Activated naive CD4-positive, alpha-beta T cell treated with anti-CD3 and anti-CD28 coated beads for 36 hours (primary cell): ENCODE results near the gene C16orf89. TPM values are rescaled to one million over a fixed set of nuclear protein-coding genes. Genes with fewer than 3 reads are reported as not detected.
"Not testable (repeated sequence)": the region's sequence is repeated elsewhere in the genome, so short reads cannot be mapped to it uniquely, and the experiment has no call there.

ENCODE experiments used
- CTCF ChIA-PET: fragments of 350-600 bp; sonication (Branson Sonifier 250); formaldehyde crosslinking; loops from one replicate; lab custom pipeline; 2021; ENCODE audit warnings: antibody characterized with exemption; lab: Charles Lee
- DNase-seq: peaks from one replicate; pipeline ENCODE4 v3.0.0-alpha.2; 2020
- H3K27ac Mint-ChIP-seq: one replicate; pipeline ENCODE4 v1.8.0; 2021; ENCODE audit warnings: mild to moderate bottlenecking, mixed read lengths
- H3K27me3 Mint-ChIP-seq: one replicate; pipeline ENCODE4 v1.8.0; 2021; ENCODE audit warnings: low read depth, mixed read lengths
- H3K36me3 Mint-ChIP-seq: one replicate; pipeline ENCODE4 v1.8.0; 2021; ENCODE audit warnings: low read depth, mixed read lengths
- H3K4me1 Mint-ChIP-seq: one replicate; pipeline ENCODE4 v1.8.0; 2021; ENCODE audit warnings: low read depth, mixed read lengths
- H3K4me3 Mint-ChIP-seq: one replicate; pipeline ENCODE4 v1.8.0; 2021; ENCODE audit warnings: mild to moderate bottlenecking, moderate library complexity, mixed read lengths
- H3K9me3 Mint-ChIP-seq: one replicate; pipeline ENCODE4 v1.8.0; 2021; ENCODE audit warnings: mixed read lengths
- intact Hi-C: fragments of 100-400 bp; cut with micrococcal nuclease; formaldehyde crosslinking; loops from one replicate; pipeline ENCODE4 v1.15.1; 2023
- total RNA-seq, 2 experiments: library from RNA; stranded (reverse); gene quantifications; one replicate each; pipeline ENCODE4 v1.2.3, GENCODE V29; 2021

C16orf89 gene
- total RNA-seq, 2 experiments from 2014 or later: not detected

DNA sequence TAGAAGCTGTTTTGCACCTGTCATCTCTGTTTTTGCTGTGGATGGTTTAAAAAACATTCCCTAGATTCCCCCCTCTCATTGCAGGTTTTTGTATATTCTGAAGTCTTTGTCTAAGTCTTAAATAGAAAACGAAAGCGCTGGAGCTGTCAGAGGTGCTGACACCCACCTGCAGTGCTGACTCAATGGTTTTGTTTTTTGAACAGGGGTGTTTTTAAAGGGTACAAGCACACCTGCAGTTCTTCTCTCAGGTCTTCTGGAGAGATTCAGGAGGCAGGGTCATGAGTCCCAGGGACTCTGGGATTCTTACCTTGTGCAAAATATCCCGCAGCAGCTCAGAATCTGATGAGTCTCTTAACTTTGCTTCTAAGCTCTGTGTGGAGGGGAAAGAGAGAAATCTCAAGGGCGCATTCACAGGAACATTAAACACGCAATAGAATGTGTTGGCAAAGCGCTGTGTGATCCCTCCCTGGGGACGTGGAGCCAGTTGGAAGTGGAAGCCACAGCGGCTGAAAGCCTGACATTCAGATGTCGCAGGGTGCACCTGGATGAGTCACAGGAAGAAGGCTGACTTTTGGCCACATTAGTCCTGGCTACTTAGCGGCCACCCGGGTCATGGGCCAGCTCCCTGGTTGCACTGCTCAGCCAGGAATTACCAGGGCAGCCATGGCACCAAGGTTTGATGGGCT, 29.5 kb upstream of the C16orf89 start:
- H3K27me3 Mint-ChIP-seq, H3K4me3 Mint-ChIP-seq, H3K9me3 Mint-ChIP-seq, CTCF ChIA-PET, H3K27ac Mint-ChIP-seq, H3K36me3 Mint-ChIP-seq: not testable (repeated sequence)
- peaks cover 28% of the 10 kb centered on the region for H3K4me1 Mint-ChIP-seq
- peak; percentile 40 for DNase-seq
- intact Hi-C loops: loop anchor here (10.0 kb wide), 1 partner anchor 560 kb away; the partner anchor contains the start of gene CDIP1

DNA sequence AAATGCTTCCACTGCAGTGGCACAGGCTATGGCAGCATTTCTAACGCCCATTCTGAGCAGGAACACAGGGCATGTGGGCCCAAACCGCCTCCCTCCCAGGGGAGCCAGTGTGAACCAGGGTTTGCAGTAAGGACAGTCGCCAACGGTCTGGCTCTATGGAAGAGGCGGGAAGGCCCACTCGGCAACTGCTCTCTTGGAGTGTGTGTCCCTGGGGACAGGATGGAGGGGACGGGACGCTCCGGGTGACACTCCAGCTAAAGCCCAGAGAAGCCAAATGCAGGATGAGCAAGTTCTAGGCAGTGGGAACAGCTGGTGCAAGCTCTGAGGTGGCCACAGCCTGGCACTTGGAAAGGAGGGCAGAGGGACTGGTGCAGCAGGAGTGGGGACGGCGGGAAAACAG, 28.0 kb upstream of the C16orf89 start:
- H3K27me3 Mint-ChIP-seq, H3K4me3 Mint-ChIP-seq, H3K9me3 Mint-ChIP-seq, DNase-seq, H3K27ac Mint-ChIP-seq, CTCF ChIA-PET, H3K36me3 Mint-ChIP-seq: not testable (repeated sequence)
- intact Hi-C loops: loop anchor here (10.0 kb wide), 1 partner anchor 559 kb away; the partner anchor contains the start of gene CDIP1
- H3K4me1 Mint-ChIP-seq: peaks cover 25% of the 10 kb centered on the region

DNA sequence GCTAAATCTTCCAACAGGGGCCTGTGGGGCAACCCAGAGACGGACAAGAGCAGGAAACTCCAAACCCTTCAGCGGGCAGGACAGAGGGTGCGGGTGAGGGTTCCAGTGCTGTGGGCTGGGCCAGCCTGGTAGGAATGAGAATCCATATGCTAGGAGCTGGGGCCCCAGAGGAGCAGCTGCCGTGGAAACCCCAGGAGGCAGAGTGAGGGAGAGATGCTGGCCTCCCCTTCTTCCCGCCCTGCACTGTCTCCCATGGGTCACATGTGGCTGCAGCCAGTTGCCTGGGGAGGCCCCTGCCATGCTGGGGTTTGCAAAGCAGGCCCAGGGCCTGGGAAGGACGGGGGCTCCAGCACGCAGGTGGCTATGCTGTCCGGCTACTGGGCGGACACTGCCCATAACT, 27.3 kb upstream of the C16orf89 start:
- not testable (repeated sequence) for DNase-seq, H3K9me3 Mint-ChIP-seq, H3K27me3 Mint-ChIP-seq, H3K4me3 Mint-ChIP-seq, H3K36me3 Mint-ChIP-seq, H3K27ac Mint-ChIP-seq
- H3K4me1 Mint-ChIP-seq: peaks cover 25% of the 10 kb centered on the region
- CTCF ChIA-PET: interaction anchor here (0.7 to 1.5 kb wide), 3 partner anchors 21 to 37 kb away, joined by 3 to 4 read pairs (median 3); partner anchors contain the start of gene ALG1
- intact Hi-C loops: loop anchor here (10.0 kb wide), 1 partner anchor 558 kb away; the partner anchor contains the start of gene CDIP1

DNA sequence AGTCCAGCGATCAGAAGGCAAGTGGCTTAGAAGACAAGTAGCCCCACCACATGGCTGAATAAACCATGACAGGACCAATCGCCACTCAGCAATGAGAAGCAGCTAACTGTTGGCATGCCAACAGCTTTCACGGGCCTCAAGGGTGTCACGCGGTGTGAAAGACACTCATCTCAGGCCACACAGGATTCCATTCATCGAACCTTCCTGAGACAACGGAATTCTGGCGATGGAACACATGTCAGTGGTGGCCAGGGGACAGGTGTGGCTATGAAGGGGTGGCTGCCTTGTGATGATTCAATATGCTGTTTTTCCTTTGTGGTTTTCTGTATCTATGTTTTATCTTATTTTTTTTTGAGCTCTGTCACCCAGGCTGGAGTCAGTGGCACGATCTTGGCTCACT, 24.8 kb upstream of the C16orf89 start:
- peaks cover 11% of the 10 kb centered on the region for H3K4me1 Mint-ChIP-seq
- not testable (repeated sequence) for DNase-seq, H3K4me3 Mint-ChIP-seq, H3K9me3 Mint-ChIP-seq, H3K27me3 Mint-ChIP-seq, H3K27ac Mint-ChIP-seq
- intact Hi-C loops: loop anchor here (10.0 kb wide), 1 partner anchor 556 kb away; the partner anchor contains the start of gene CDIP1
- peaks cover 12% of the 10 kb centered on the region for H3K36me3 Mint-ChIP-seq
- CTCF ChIA-PET: interaction anchor here (0.7 kb wide), 1 partner anchor 42 kb away, joined by 3 read pairs; no protein-coding TSS in a partner anchor

DNA sequence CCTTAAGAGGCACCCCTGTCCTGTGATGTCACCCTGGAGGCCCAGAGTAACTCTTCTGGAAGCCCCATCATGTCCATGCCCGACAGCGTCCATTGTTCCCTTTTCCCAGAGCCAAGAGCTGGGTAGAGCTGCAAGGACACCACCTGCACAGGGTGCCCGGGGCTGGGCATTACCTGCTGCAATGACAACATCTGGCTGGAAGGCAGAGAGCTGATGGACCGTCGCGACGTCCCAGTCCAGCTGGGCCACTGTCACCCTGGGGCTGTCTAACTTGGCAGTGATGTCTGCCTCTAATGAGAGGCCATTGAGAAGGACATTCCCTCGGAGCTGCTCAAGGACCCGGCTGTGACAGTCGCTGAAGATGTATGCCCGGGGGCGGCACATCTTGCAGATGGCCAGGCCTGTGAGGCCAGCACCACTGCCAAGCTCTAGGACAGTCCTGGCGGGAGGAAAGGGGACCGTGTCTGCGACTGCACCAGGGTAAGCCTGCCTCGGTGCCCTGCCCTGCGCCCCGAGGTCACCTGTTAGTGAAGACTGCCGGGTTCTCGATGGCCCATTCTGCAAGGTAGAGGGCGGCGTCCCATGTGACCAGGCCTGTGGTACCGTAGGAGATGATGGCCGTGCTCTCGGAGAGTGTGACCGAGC, 24.3 kb upstream of the C16orf89 start:
- H3K9me3 Mint-ChIP-seq, H3K27me3 Mint-ChIP-seq, H3K27ac Mint-ChIP-seq, DNase-seq, H3K4me3 Mint-ChIP-seq, H3K4me1 Mint-ChIP-seq: not testable (repeated sequence)
- CTCF ChIA-PET: interaction anchor here (0.7 kb wide), 1 partner anchor 42 kb away, joined by 3 read pairs; no protein-coding TSS in a partner anchor
- intact Hi-C loops: loop anchor here (10.0 kb wide), 1 partner anchor 555 kb away; the partner anchor contains the start of gene CDIP1
- H3K36me3 Mint-ChIP-seq: peaks cover 13% of the 10 kb centered on the region

DNA sequence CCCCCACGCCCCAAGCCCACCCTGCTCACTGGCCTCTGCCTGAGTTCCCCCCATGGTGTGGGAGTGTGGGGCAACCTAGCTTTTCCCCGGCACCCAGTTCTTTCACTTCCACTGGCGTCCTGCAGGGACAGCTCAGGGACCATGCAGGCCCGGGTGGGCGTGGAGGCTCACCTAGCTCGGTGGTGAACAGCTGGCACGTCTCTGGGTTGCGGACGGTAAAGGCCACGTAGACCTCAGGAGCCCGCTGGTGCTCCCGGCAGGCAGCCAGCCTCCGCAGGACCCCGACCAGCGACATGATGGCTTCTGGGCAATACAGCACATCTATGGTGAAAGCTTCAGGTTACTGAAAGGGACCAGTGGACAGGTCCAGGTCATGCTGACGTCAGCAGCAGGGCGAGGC, 23.2 kb upstream of the C16orf89 start:
- DNase-seq, intact Hi-C loops, H3K4me1 Mint-ChIP-seq, CTCF ChIA-PET, H3K27me3 Mint-ChIP-seq, H3K27ac Mint-ChIP-seq, H3K9me3 Mint-ChIP-seq, H3K4me3 Mint-ChIP-seq: not testable (repeated sequence)
- peaks cover 20% of the 10 kb centered on the region for H3K36me3 Mint-ChIP-seq

DNA sequence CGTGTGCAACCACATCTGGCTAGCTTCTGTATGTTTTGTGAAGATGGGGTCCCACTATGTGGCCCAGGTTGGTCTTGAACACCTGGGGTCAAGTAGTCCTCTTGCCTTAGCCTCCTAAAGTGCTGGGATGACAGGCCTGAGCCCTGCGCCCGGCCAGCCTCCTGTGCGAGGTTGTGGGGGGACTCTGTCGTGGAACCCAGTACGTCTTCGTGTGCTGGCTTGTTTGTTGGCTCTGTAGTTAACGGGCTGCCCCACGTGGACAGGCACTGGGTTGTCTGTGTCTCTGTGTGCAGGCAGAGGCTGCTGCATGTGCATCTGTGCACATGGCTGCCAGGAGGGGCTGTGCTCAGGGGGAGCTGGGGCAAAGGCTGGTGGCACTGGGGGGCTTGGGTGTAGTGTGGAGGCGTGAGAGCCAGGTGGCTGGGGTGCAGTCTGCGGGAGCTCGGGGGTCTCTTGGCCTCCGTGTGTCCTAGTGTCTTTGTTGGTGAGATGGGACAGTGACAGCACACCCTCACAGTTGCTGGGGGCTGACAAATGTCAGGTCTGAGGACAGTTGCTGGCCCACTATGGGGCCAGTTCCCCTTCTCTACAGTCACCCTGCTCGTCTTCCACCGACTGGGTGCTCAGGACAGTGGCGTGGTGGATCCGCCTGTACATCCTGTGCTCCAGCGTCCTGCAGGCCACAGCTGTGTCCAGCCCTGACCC, 22.5 kb upstream of the C16orf89 start:
- intact Hi-C loops, H3K27ac Mint-ChIP-seq, H3K4me3 Mint-ChIP-seq, H3K9me3 Mint-ChIP-seq, H3K27me3 Mint-ChIP-seq, CTCF ChIA-PET, H3K4me1 Mint-ChIP-seq, DNase-seq: not testable (repeated sequence)
- peaks cover 22% of the 10 kb centered on the region for H3K36me3 Mint-ChIP-seq

DNA sequence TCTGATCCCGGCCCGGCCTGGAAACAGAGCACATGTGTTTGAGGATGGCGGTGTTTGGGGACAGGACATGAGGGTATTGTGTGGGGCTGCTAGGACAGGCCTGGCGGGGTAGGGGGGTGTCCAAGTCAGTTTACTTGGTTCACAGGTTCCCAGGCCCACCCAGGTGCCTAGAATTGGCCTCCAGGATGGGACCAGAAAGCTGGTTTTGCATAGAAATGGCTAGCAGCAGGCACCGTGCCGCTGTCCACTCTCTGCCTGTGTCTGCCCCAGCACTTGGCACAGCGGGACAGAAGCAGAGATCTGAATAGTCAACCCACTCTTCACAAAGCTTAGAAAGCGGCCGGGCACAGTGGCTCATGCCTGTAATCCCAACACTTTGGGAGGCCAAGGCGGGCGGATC, 20.0 kb upstream of the C16orf89 start:
- H3K27ac Mint-ChIP-seq, intact Hi-C loops, H3K4me3 Mint-ChIP-seq, H3K27me3 Mint-ChIP-seq, H3K9me3 Mint-ChIP-seq, DNase-seq, H3K4me1 Mint-ChIP-seq: not testable (repeated sequence)
- CTCF ChIA-PET: interaction anchor here (0.7 to 1.5 kb wide), 4 partner anchors 10 to 54 kb away, joined by 3 to 7 read pairs (median 4); no protein-coding TSS in a partner anchor
- H3K36me3 Mint-ChIP-seq: peaks cover 18% of the 10 kb centered on the region

DNA sequence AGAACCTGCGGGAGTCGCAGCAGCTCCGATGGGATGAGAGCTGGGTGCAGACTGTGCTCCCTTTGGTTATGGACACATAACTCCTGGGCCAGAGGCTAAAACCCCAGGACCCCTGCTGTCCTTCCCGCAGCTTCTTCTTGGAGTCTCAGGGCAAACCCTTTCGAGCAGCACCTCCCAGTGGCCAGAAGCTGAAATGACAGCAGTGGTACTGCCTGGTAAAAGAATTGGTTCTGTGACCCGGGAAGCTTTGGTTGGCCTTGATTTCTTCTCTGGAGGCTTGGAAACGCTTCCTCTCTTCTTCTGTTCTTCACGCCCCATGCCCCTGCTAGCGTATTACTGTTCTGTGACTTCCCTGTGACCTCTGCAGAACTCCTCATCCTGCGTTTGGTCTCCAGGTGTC, 19.0 kb upstream of the C16orf89 start:
- intact Hi-C loops, H3K4me3 Mint-ChIP-seq, H3K9me3 Mint-ChIP-seq, H3K27ac Mint-ChIP-seq, H3K4me1 Mint-ChIP-seq, H3K27me3 Mint-ChIP-seq: not testable (repeated sequence)
- DNase-seq: peak; percentile 66
- peaks cover 17% of the 10 kb centered on the region for H3K36me3 Mint-ChIP-seq
- CTCF ChIA-PET: interaction anchor here (0.7 to 1.6 kb wide), 8 partner anchors 10 to 53 kb away, joined by 3 to 11 read pairs (median 3); partner anchors contain the start of gene NAGPA

DNA sequence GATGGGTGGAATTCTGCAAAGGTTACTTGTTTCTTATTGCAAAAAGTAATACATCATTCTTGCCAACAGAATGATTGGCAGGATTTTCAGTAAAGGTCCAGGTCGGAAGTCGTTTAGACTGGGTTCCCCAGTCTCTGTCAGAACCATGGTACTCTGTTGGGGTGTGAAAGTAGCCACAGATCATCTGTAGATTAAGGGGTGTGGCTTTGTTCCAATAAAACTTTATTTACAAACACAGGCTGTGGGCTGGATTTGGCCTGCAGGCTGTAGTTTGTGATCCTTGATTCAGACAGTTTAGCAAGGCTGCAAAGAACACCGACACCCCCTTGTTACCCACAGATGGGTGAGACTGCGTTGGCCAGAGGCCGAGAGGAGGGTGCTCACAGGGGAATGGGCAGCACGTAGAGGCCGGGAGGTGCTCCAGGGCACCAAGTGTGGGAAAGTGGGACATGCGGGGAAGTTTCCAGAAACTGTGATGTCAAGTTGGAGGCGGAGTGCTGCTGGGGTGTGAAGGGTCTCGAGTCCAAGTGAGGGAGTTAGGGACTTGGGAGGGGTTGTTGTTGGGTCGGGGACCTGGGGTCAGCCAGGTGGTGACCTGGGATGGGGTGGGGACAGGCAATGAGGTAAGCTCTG, 18.5 kb upstream of the C16orf89 start:
- intact Hi-C loops, H3K4me1 Mint-ChIP-seq, H3K9me3 Mint-ChIP-seq, DNase-seq, H3K27me3 Mint-ChIP-seq, H3K4me3 Mint-ChIP-seq, H3K27ac Mint-ChIP-seq: not testable (repeated sequence)
- CTCF ChIA-PET: interaction anchor here (0.7 to 1.6 kb wide), 9 partner anchors 9 to 52 kb away, joined by 3 to 11 read pairs (median 3); partner anchors contain the start of gene NAGPA
- peaks cover 19% of the 10 kb centered on the region for H3K36me3 Mint-ChIP-seq

DNA sequence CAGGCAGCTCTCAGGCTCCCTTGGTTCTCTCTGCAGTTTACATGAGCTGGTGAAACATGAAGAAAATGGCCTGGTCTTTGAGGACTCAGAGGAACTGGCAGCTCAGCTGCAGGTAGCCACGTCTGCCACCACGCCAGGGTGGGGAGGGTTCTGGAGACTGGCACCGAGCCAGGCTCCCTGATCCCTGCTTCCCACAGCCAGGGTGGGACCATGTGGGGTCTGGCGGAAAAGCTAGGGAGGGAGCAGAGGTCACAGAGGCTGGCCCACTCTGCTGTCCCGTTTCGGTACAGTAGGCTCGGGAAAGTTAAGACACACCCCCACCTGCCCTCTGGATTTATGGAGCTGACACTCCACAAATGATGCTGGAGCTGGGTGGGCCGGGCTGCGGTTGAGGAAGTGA, 17.9 kb upstream of the C16orf89 start:
- CTCF ChIA-PET: interaction anchor here (0.7 to 1.6 kb wide), 2 partner anchors 13 to 23 kb away, joined by 3 read pairs; no protein-coding TSS in a partner anchor

More for the DNA sequence above, 17.9 kb upstream of the C16orf89 start:
- H3K4me3 Mint-ChIP-seq, H3K27me3 Mint-ChIP-seq, H3K9me3 Mint-ChIP-seq, H3K4me1 Mint-ChIP-seq, H3K27ac Mint-ChIP-seq, DNase-seq, intact Hi-C loops: not testable (repeated sequence)
- H3K36me3 Mint-ChIP-seq: peaks cover 17% of the 10 kb centered on the region
